ENCODE results near the gene PPARA.
"Not testable (repeated sequence)": the region's sequence is repeated elsewhere in the genome, so short reads cannot be mapped to it uniquely, and the experiment has no call there.

Gene PPARA

GRCh38 chr22:46192210-46192993 lies 42.1 kb downstream of the PPARA start:
- no peaks in the 10 kb centered on the region for H3K36me3 ChIP-seq (ENCODE audit: control insufficient read depth, insufficient read depth, low read length)
- H3K27me3 ChIP-seq (replicated peaks; ENCODE audit: control insufficient read depth, insufficient read depth, low read length, poor library complexity, severe bottlenecking) = no peaks in the 10 kb centered on the region
- no peaks in the 10 kb centered on the region for H3K9me3 ChIP-seq (ENCODE audit: control insufficient read depth, low read length)
- H3K27ac ChIP-seq (ENCODE audit: insufficient read depth, low read length, poor library complexity, severe bottlenecking) = no peak overlapping the region
- H3K4me3 ChIP-seq (ENCODE audit: insufficient read depth, low read depth, low read length, poor library complexity, severe bottlenecking) = no peak overlapping the region
- DNase-seq = no peak
- no peaks in the 10 kb centered on the region for H3K4me1 ChIP-seq (ENCODE audit: control insufficient read depth, insufficient read depth, low read length, poor library complexity, severe bottlenecking)

GRCh38 chr22:46193898-46194310 lies 43.6 kb downstream of the PPARA start:
- Histone ChIP-seq H3K27ac (ENCODE audit: insufficient read depth, low read length, poor library complexity, severe bottlenecking) (no peak overlapping the region), H3K27me3 (replicated peaks; ENCODE audit: control insufficient read depth, insufficient read depth, low read length, poor library complexity, severe bottlenecking) (no peaks in the 10 kb centered on the region), H3K4me3 (ENCODE audit: insufficient read depth, low read depth, low read length, poor library complexity, severe bottlenecking) (no peak overlapping the region), H3K36me3 (ENCODE audit: control insufficient read depth, insufficient read depth, low read length) (peaks cover 2% of the 10 kb centered on the region), H3K9me3 (ENCODE audit: control insufficient read depth, low read length) (no peaks in the 10 kb centered on the region), H3K4me1 (ENCODE audit: control insufficient read depth, insufficient read depth, low read length, poor library complexity, severe bottlenecking) (no peaks in the 10 kb centered on the region)
- no peak for DNase-seq

GRCh38 chr22:46195487-46196165 lies 45.3 kb downstream of the PPARA start:
- Histone ChIP-seq H3K36me3 (ENCODE audit: control insufficient read depth, insufficient read depth, low read length) (peaks cover 11% of the 10 kb centered on the region), H3K27ac (ENCODE audit: insufficient read depth, low read length, poor library complexity, severe bottlenecking) (no peak overlapping the region), H3K4me3 (ENCODE audit: insufficient read depth, low read depth, low read length, poor library complexity, severe bottlenecking) (no peak overlapping the region), H3K27me3 (replicated peaks; ENCODE audit: control insufficient read depth, insufficient read depth, low read length, poor library complexity, severe bottlenecking) (no peaks in the 10 kb centered on the region), H3K9me3 (ENCODE audit: control insufficient read depth, low read length) (no peaks in the 10 kb centered on the region), H3K4me1 (ENCODE audit: control insufficient read depth, insufficient read depth, low read length, poor library complexity, severe bottlenecking) (no peaks in the 10 kb centered on the region)
- DNase-seq = no peak

- DNase-seq = no peak
- H3K4me3 ChIP-seq (ENCODE audit: insufficient read depth, low read depth, low read length, poor library complexity, severe bottlenecking) = no peak overlapping the region
- H3K9me3 ChIP-seq (ENCODE audit: control insufficient read depth, low read length) = no peaks in the 10 kb centered on the region
- H3K27me3 ChIP-seq (replicated peaks; ENCODE audit: control insufficient read depth, insufficient read depth, low read length, poor library complexity, severe bottlenecking) = no peaks in the 10 kb centered on the region
- peaks cover 11% of the 10 kb centered on the region for H3K36me3 ChIP-seq (ENCODE audit: control insufficient read depth, insufficient read depth, low read length)
- no peak overlapping the region for H3K27ac ChIP-seq (ENCODE audit: insufficient read depth, low read length, poor library complexity, severe bottlenecking)
- no peaks in the 10 kb centered on the region for H3K4me1 ChIP-seq (ENCODE audit: control insufficient read depth, insufficient read depth, low read length, poor library complexity, severe bottlenecking)
These were observed 46.0 kb downstream of the PPARA start for GRCh38 chr22:46196278-46196677.

GRCh38 chr22:46198274-46198673 lies 47.9 kb downstream of the PPARA start:
- Histone ChIP-seq H3K9me3 (ENCODE audit: control insufficient read depth, low read length) (no peaks in the 10 kb centered on the region), H3K36me3 (ENCODE audit: control insufficient read depth, insufficient read depth, low read length) (peaks cover 11% of the 10 kb centered on the region), H3K27ac (ENCODE audit: insufficient read depth, low read length, poor library complexity, severe bottlenecking) (no peak overlapping the region), H3K4me3 (ENCODE audit: insufficient read depth, low read depth, low read length, poor library complexity, severe bottlenecking) (no peak overlapping the region), H3K27me3 (replicated peaks; ENCODE audit: control insufficient read depth, insufficient read depth, low read length, poor library complexity, severe bottlenecking) (no peaks in the 10 kb centered on the region), H3K4me1 (ENCODE audit: control insufficient read depth, insufficient read depth, low read length, poor library complexity, severe bottlenecking) (no peaks in the 10 kb centered on the region)
- no peak for DNase-seq

- H3K9me3 ChIP-seq (ENCODE audit: control insufficient read depth, low read length); H3K4me3 ChIP-seq (ENCODE audit: insufficient read depth, low read depth, low read length, poor library complexity, severe bottlenecking); H3K4me1 ChIP-seq (ENCODE audit: control insufficient read depth, insufficient read depth, low read length, poor library complexity, severe bottlenecking); H3K27me3 ChIP-seq (replicated peaks; ENCODE audit: control insufficient read depth, insufficient read depth, low read length, poor library complexity, severe bottlenecking); H3K27ac ChIP-seq (ENCODE audit: insufficient read depth, low read length, poor library complexity, severe bottlenecking); DNase-seq: not testable (repeated sequence)
- H3K36me3 ChIP-seq (ENCODE audit: control insufficient read depth, insufficient read depth, low read length) = peaks cover 13% of the 10 kb centered on the region
These were observed 48.5 kb downstream of the PPARA start for GRCh38 chr22:46198806-46199205.

GRCh38 chr22:46201059-46201757 lies 50.9 kb downstream of the PPARA start:
- Histone ChIP-seq H3K27ac (ENCODE audit: insufficient read depth, low read length, poor library complexity, severe bottlenecking) (no peak overlapping the region), H3K4me1 (ENCODE audit: control insufficient read depth, insufficient read depth, low read length, poor library complexity, severe bottlenecking) (no peaks in the 10 kb centered on the region), H3K36me3 (ENCODE audit: control insufficient read depth, insufficient read depth, low read length) (peaks cover 17% of the 10 kb centered on the region), H3K4me3 (ENCODE audit: insufficient read depth, low read depth, low read length, poor library complexity, severe bottlenecking) (no peak overlapping the region), H3K9me3 (ENCODE audit: control insufficient read depth, low read length) (no peaks in the 10 kb centered on the region), H3K27me3 (replicated peaks; ENCODE audit: control insufficient read depth, insufficient read depth, low read length, poor library complexity, severe bottlenecking) (no peaks in the 10 kb centered on the region)
- DNase-seq = no peak

GRCh38 chr22:46202897-46203600 lies 52.7 kb downstream of the PPARA start:
- Histone ChIP-seq H3K4me3 (ENCODE audit: insufficient read depth, low read depth, low read length, poor library complexity, severe bottlenecking) (no peak overlapping the region), H3K9me3 (ENCODE audit: control insufficient read depth, low read length) (no peaks in the 10 kb centered on the region), H3K27ac (ENCODE audit: insufficient read depth, low read length, poor library complexity, severe bottlenecking) (no peak overlapping the region), H3K27me3 (replicated peaks; ENCODE audit: control insufficient read depth, insufficient read depth, low read length, poor library complexity, severe bottlenecking) (no peaks in the 10 kb centered on the region), H3K36me3 (ENCODE audit: control insufficient read depth, insufficient read depth, low read length) (peaks cover 17% of the 10 kb centered on the region), H3K4me1 (ENCODE audit: control insufficient read depth, insufficient read depth, low read length, poor library complexity, severe bottlenecking) (no peaks in the 10 kb centered on the region)
- no peak for DNase-seq

GRCh38 chr22:46203601-46203980 lies 53.3 kb downstream of the PPARA start:
- no peaks in the 10 kb centered on the region for H3K9me3 ChIP-seq (ENCODE audit: control insufficient read depth, low read length)
- no peak overlapping the region for H3K27ac ChIP-seq (ENCODE audit: insufficient read depth, low read length, poor library complexity, severe bottlenecking)
- H3K27me3 ChIP-seq (replicated peaks; ENCODE audit: control insufficient read depth, insufficient read depth, low read length, poor library complexity, severe bottlenecking) = no peaks in the 10 kb centered on the region
- DNase-seq = no peak
- H3K36me3 ChIP-seq (ENCODE audit: control insufficient read depth, insufficient read depth, low read length) = peaks cover 17% of the 10 kb centered on the region
- no peaks in the 10 kb centered on the region for H3K4me1 ChIP-seq (ENCODE audit: control insufficient read depth, insufficient read depth, low read length, poor library complexity, severe bottlenecking)
- H3K4me3 ChIP-seq (ENCODE audit: insufficient read depth, low read depth, low read length, poor library complexity, severe bottlenecking) = no peak overlapping the region
